Measurements from ENCODE around the gene FIGNL2.

The FIGNL2 gene

DNA sequence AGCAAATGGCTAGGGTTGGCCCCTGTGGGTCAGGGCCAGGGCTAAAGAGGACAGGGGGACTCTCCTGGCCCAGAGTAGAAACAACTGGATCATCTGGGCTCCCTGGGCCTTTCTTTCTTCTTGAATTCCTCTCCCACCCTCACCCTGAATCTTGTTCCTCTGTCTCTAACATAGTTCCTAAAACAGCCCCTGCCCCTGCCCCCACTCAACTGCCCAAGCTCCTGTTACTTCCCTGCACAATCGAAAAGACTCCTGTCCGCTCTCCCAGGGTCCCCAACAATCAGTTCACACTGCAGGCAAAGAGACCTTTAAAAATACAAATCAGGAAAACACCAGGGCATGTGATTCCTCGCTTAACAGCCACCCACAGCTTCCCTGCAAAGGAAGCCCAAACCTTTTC lies 21.4 kb upstream of the FIGNL2 start:
- Histone ChIP-seq H3K4me1 (ENCODE audit: insufficient read depth, low read length) (peaks cover 40% of the 10 kb centered on the region), H3K9ac (ENCODE audit: low read depth, low read length) (0 out of 2 replicates have a peak overlapping the region, but pooled peaks have one; percentile 78), H3K9me3 (ENCODE audit: control insufficient read depth, insufficient read depth, low read length) (no peaks in the 10 kb centered on the region)

DNA sequence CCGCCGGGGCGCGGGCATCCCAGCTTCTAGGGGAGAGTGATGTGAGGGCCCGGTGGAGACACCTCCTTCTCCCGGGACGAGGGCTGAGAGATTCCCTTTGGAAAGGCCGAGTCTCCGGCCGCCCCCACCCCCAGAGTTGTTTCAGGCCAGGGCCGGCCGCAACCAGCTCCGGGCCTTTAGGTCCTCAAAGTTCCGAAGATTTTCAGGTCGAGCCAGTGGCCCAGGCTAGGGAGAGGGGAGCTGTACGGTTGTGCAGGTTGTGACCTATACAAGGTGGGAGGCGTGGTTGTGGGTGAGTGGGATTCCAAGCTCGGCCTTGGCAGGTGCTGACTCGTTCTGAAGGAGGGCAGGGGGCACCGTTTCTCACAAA lies 21.0 kb upstream of the FIGNL2 start:
- H3K4me1 ChIP-seq (ENCODE audit: insufficient read depth, low read length): peaks cover 41% of the 10 kb centered on the region
- no peaks in the 10 kb centered on the region for H3K36me3 ChIP-seq (ENCODE audit: insufficient read depth, low read length)
- H3K9me3 ChIP-seq (ENCODE audit: control insufficient read depth, insufficient read depth, low read length): no peaks in the 10 kb centered on the region
- H3K9ac ChIP-seq (ENCODE audit: low read depth, low read length): peak overlapping the region; percentile 78

More for the DNA sequence above, 21.4 kb upstream of the FIGNL2 start:
- H3K36me3 ChIP-seq (ENCODE audit: insufficient read depth, low read length): no peaks in the 10 kb centered on the region

DNA sequence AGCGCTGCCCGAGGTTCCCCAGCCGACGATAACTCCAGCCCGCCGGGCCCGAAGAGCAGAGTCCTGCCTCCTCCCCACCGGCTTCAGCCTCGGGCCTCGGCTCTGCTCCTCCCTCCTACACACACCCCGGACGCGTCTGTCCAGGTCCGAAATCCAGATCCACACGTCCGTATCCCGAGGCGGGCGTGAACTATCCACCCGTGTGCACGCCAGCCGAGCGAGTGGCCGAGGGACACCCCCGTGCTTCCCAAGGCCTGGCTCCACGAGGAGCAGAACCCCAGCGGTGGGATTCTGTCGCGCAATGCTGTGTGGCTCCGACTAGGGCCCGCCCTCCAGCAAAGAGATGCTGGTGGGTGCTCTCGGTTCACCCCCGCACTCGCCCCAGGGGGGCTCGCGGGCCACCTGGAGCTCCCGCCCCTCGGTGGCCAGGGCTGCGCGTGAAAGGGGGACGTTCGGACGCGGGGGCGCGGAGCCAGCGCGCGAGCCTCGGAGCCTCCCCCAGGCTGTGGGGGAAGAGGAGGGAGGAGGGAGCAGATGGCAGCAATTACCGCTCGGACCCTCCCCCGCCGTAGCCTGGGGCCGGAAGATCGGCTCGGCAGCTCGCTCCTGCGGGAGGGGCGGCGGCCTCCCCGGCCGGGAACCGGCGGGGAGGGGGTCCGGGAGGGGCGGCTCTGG lies 20.4 kb upstream of the FIGNL2 start:
- H3K9me3 ChIP-seq (ENCODE audit: control insufficient read depth, insufficient read depth, low read length): no peaks in the 10 kb centered on the region
- H3K36me3 ChIP-seq (ENCODE audit: insufficient read depth, low read length): no peaks in the 10 kb centered on the region
- peaks cover 41% of the 10 kb centered on the region for H3K4me1 ChIP-seq (ENCODE audit: insufficient read depth, low read length)
- peak overlapping the region; percentile 78 for H3K9ac ChIP-seq (ENCODE audit: low read depth, low read length)

DNA sequence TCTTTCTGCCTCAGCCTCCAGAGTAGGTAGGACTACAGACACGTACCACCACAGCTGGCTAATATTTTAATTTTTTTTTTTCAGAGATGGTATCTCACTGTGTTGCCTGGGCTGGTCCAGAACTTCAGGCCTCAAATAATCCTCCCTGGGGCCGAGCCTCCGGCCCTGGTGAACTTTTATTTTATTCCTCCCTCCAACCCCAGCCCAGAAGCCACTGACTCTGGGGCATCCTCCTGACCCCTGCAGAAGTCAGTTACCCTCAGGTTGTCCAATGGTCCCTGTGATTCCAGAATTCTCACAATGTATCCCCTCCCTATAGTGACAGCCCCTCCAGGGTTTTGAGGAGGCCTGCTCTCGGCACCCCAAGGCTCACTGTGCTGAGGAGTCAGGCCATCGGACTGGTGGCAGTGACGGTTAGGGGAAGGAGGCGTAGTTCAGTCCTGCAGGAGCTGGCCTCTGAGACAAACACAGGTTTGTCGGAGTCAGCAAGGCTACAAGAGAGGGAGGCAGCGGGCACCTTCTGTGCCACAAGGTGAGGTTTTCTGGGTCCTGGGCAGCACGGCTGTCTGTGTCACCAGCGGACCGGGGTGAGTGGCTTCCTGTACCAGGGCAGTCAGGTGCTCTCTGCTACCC lies 19.4 kb upstream of the FIGNL2 start:
- no peaks in the 10 kb centered on the region for H3K9me3 ChIP-seq (ENCODE audit: control insufficient read depth, insufficient read depth, low read length)
- H3K4me1 ChIP-seq (ENCODE audit: insufficient read depth, low read length): peaks cover 35% of the 10 kb centered on the region
- H3K9ac ChIP-seq (ENCODE audit: low read depth, low read length): no peak overlapping the region
- no peaks in the 10 kb centered on the region for H3K36me3 ChIP-seq (ENCODE audit: insufficient read depth, low read length)

DNA sequence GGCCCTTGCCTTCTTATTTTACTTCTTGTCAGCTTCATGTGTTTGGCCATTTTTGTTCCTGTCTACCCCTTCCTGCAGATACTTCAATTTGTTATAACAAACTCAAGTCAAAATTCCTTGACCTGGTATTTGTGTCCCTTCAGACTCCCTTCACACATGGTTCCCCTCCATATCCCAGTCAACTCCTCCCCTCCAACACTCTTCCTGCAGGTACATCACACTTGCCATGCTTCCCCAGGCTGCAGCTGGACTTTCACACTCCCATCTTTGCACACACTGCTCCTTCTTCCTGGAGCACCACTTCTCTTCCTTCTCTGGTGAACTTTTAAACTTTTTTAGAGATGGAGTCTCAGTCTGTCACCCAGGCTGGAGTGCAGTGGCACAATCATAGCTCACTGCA lies 18.9 kb upstream of the FIGNL2 start:
- Histone ChIP-seq H3K9me3 (ENCODE audit: control insufficient read depth, insufficient read depth, low read length) (no peaks in the 10 kb centered on the region), H3K36me3 (ENCODE audit: insufficient read depth, low read length) (no peaks in the 10 kb centered on the region), H3K4me1 (ENCODE audit: insufficient read depth, low read length) (peaks cover 35% of the 10 kb centered on the region), H3K9ac (ENCODE audit: low read depth, low read length) (no peak overlapping the region)

DNA sequence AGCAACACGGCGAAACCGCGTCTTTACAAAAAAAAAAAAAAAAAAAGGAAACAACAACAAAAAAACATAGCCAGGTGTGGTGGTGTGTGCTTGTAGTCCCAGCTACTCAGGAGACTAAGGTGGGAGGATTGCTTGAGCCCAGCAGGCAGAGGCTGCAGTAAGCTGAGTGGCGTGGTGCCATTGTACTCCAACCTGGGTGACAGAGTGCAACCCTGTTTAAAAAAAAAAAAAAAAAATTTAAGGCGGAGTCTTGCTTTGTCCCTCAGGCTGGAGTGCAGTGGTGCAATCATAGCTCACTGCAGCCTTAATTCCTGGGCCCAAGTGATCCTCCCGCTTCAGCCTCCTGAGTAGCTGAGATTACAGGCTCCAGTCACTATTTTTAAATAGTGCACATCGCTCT lies 18.2 kb upstream of the FIGNL2 start:
- H3K9ac ChIP-seq (ENCODE audit: low read depth, low read length): no peak overlapping the region
- peaks cover 29% of the 10 kb centered on the region for H3K4me1 ChIP-seq (ENCODE audit: insufficient read depth, low read length)
- no peaks in the 10 kb centered on the region for H3K9me3 ChIP-seq (ENCODE audit: control insufficient read depth, insufficient read depth, low read length)
- H3K36me3 ChIP-seq (ENCODE audit: insufficient read depth, low read length): no peaks in the 10 kb centered on the region

DNA sequence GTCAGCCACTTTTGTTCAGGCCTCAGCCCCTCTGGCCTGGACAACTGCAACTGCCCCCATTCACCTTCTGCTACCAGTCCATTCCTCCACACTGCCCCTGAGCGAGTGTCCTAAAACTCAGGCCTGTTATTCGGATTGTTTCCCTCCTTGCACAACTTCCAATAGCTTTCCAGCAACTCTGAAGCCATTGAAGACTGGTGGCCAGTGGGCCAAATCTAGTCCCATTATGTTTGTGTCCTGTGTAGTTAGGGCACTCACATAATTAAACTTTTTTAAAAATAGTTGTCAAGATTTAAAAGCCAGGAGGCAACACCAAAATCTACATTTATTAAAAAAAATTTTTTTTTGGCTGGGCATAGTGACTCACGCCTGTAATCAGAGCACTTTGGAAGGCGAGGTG lies 17.8 kb upstream of the FIGNL2 start:
- H3K4me1 ChIP-seq (ENCODE audit: insufficient read depth, low read length): peaks cover 26% of the 10 kb centered on the region
- no peak overlapping the region for H3K9ac ChIP-seq (ENCODE audit: low read depth, low read length)
- H3K36me3 ChIP-seq (ENCODE audit: insufficient read depth, low read length): no peaks in the 10 kb centered on the region
- H3K9me3 ChIP-seq (ENCODE audit: control insufficient read depth, insufficient read depth, low read length): no peaks in the 10 kb centered on the region

DNA sequence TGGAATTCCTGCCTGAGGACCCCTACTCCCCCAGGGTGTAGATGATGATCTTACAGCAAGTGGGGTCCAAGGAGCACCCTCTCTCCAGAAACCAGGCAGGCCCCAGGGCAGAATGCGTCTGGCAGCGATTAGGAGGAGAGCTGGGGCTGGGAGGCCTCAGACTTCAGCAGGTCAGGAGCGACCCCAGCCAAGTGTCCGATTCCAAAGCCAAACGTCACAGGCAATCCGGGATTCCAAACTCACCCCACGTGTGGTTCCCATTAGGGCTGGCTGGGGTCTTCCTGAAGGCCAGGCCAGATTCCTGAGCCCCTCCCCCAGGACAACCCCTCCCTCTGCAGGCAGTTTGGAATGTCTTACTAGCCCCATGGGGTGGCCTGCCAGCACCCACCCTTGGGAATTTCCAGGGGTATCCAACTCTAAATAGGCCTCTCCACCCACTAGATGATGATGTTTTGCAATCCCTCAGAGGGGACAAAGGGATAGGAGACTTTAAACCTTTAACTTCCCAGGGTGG lies 17.3 kb upstream of the FIGNL2 start:
- H3K4me1 ChIP-seq (ENCODE audit: insufficient read depth, low read length): peaks cover 26% of the 10 kb centered on the region
- H3K36me3 ChIP-seq (ENCODE audit: insufficient read depth, low read length): no peaks in the 10 kb centered on the region
- H3K9me3 ChIP-seq (ENCODE audit: control insufficient read depth, insufficient read depth, low read length): no peaks in the 10 kb centered on the region
- no peak overlapping the region for H3K9ac ChIP-seq (ENCODE audit: low read depth, low read length)

DNA sequence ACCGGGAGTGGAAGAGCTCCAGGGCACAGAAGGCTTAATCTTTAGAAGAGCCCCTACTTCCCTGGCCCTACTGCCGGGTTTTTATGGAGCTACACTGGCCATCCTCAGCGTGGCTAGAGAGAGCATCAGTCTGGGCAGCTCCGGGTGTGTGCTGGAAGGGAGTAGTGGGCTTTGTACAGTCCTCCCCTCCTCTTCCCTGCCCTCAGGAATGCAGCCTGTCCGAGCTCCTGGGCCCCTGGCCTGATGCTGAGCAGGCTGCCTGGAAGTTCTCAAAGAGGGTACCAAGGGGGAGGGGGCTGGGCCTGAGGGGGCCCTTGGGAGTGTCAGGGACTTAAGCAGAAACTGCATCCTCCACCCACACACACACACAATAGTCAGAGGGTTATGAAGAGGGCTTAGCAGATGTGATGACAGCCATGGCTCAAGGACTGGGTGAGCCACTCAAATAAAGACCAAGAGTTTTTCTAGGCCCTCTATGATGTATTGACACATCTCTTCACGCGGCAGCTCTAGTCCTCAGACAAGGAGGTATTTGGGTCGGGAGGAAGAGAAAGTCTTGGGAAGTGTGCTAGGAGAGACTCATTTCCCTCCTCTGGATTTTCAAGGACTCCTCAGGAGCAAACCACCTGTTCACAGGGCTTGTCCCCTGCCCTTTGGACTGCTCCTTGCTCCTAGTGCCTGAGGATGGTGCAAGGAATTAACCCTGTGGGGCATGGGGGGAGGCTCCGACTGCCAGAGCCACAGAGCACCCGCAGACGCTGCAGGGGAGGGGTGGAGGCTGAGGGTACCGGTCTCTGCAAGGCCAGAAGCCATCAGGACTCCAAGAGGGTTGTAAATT lies 16.5 kb upstream of the FIGNL2 start:
- Histone ChIP-seq H3K9ac (ENCODE audit: low read depth, low read length) (peak overlapping the region; percentile 60; the same call in 1 of the 2 replicates), H3K36me3 (ENCODE audit: insufficient read depth, low read length) (no peaks in the 10 kb centered on the region), H3K4me1 (ENCODE audit: insufficient read depth, low read length) (peaks cover 21% of the 10 kb centered on the region), H3K9me3 (ENCODE audit: control insufficient read depth, insufficient read depth, low read length) (no peaks in the 10 kb centered on the region)

DNA sequence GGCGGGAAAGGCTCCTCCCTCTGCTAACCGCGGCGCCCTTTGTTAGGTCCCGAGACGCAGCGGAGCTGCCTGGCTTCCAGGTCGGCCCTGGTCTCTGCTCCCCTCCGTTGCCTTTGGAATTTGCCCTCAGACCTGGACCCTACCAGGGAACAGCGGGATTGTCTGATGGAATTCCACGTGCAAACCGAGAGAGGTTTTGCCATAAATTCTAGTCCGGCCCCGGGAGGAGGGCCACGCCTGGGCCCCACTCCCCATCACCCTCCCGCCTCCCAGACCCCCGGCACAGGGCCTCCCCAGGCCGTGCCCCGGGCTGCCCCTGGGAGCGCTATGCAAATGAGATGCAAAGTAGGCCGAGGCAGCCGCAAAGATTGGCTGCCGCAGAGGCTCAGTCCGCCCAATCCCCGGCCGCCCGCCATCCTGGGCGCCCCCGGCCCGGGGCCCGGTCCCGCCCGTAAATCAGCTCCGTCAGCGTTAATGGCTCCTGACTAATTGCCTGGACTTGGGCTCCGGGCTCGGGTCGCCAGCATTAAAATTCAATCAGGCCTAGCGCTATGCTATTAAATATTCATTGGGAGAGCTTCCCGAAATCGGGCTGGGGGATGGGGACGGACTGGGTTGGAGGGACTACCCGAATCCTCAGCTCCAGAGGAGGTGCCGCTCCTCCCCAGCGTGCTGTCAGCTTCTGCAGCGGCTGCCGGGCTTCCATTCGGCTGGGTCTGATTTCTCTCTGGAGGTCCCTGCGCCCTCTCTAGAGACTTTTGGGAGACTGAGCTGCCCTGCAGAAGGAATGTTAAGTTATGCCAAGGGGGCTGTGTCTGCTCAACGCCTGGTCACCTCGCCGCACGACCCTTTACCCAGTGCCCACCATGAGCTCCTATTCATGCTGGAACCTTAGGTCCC lies 15.7 kb upstream of the FIGNL2 start:
- Histone ChIP-seq H3K9me3 (ENCODE audit: control insufficient read depth, insufficient read depth, low read length) (no peaks in the 10 kb centered on the region), H3K36me3 (ENCODE audit: insufficient read depth, low read length) (no peaks in the 10 kb centered on the region), H3K4me1 (ENCODE audit: insufficient read depth, low read length) (peaks cover 16% of the 10 kb centered on the region), H3K9ac (ENCODE audit: low read depth, low read length) (peak overlapping the region; percentile 60; the same call in 1 of the 2 replicates)

DNA sequence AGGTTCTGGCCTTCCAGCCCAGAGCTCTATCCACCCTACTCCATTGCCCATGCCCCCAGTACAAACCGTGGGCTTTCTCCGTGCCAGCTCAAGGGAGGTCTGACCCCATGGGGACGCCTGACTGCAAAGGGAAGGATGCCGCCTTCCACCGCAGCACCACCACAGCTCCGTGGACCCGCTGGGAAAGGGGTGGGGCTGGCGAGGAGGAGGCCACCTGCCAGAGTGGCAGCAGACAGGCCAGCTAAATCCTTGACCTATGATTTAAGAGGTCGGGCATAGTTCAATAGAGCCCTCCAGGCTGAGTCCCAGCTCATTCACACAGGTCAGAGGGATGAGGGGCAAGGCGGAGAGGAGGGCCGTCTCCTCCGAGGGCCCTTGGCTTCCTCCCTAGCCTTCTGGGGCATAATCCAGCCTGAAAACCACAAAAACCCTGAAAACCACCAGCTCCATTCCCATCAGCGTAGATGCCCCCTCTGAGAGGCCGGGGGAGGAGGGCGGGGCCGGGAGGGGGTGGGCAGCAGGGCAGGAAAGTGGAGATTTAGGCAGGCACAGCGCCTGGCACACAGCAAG lies 14.9 kb upstream of the FIGNL2 start:
- H3K9me3 ChIP-seq (ENCODE audit: control insufficient read depth, insufficient read depth, low read length): no peaks in the 10 kb centered on the region
- peaks cover 16% of the 10 kb centered on the region for H3K4me1 ChIP-seq (ENCODE audit: insufficient read depth, low read length)
- peak overlapping the region; percentile 60 for H3K9ac ChIP-seq (ENCODE audit: low read depth, low read length)
- no peaks in the 10 kb centered on the region for H3K36me3 ChIP-seq (ENCODE audit: insufficient read depth, low read length)

DNA sequence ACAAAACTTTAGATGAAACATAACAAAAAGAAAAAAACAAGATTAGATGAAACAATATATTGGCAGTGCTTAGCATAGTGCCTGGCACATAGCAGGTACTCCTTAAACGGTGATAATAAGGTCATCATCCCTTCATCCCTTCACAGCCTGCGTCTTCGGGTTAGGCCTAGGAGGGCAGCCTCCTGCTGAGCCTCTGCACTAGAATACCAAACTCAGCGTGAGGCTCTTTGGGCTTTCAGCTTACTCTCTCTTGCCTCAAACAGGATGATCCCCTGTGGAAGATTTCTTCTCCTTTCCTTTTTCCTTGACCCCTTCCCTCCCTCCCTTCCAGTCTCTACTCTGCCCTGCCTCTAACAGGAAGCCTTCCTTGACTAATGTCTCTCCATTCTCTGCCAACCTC lies 14.4 kb upstream of the FIGNL2 start:
- Histone ChIP-seq H3K9ac (ENCODE audit: low read depth, low read length) (peak overlapping the region; percentile 48; the same call in 1 of the 2 replicates), H3K9me3 (ENCODE audit: control insufficient read depth, insufficient read depth, low read length) (no peaks in the 10 kb centered on the region), H3K4me1 (ENCODE audit: insufficient read depth, low read length) (peaks cover 16% of the 10 kb centered on the region), H3K36me3 (ENCODE audit: insufficient read depth, low read length) (no peaks in the 10 kb centered on the region)

DNA sequence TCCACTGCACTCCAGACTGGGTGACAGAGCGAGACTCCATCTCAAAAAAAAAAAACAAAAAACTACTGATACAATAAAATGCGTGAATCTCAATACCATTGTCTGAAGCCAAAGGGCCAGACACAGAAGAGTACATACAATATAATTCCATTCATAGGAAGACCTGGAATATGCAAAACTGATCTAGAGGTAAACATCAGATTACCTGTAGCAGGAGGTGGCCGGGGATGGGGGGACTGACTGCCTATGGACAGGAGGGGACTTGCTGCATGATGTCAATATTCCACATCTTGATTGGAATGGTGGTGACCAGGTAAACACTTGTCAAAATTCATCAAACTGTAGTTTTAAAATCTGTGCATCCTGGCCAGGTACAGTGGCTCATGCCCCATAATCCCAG lies 12.5 kb upstream of the FIGNL2 start:
- Histone ChIP-seq H3K4me1 (ENCODE audit: insufficient read depth, low read length) (peaks cover 11% of the 10 kb centered on the region), H3K9ac (ENCODE audit: low read depth, low read length) (no peak overlapping the region), H3K36me3 (ENCODE audit: insufficient read depth, low read length) (no peaks in the 10 kb centered on the region), H3K9me3 (ENCODE audit: control insufficient read depth, insufficient read depth, low read length) (no peaks in the 10 kb centered on the region)
